ENCODE results near the gene YJU2.

GRCh38 chr19:4278010-4278409, 31.1 kb downstream of the YJU2 start:
- TF ChIP-seq YY1 (IDR thresholded peaks at IDR 0.05; ENCODE audit: insufficient read depth, insufficient read length) (no peak), ZNF274 (IDR thresholded peaks at IDR 0.05; ENCODE audit: low read depth, low read length) (no peak), SUZ12 (IDR thresholded peaks at IDR 0.05; ENCODE audit: extremely low read depth, insufficient read depth, insufficient read length) (no peak)
